Keratinocyte (primary cell): ENCODE measurements around the gene TENT4A. TPM values are rescaled to one million over a fixed set of nuclear protein-coding genes. Genes with fewer than 3 reads are reported as not detected.

Experiments used
- DNase-seq: peaks from one replicate; pipeline ENCODE4 v3.0.0-alpha.2; 2011; ENCODE audit warnings: low read depth, missing footprints, low spot score
- FAIRE-seq: peaks from 2 replicates; lab custom pipeline; 2011; peaks lifted over from hg19 to GRCh38; lab: Jason Lieb, UNC
- H2AFZ ChIP-seq: 2 replicates; pipeline ENCODE4 v1.6.0; 2012; ENCODE audit warnings: low read length, control low read depth, inconsistent platforms; ENCODE audit not compliant: control insufficient read depth
- H3K27ac ChIP-seq: 2 replicates; pipeline ENCODE4 v1.5.1; 2011; ENCODE audit warnings: low read length; ENCODE audit not compliant: control insufficient read depth, insufficient read depth
- H3K27me3 ChIP-seq: 3 replicates; pipeline ENCODE4 v1.6.0; 2011; ENCODE audit warnings: low read length; ENCODE audit not compliant: control insufficient read depth, insufficient read depth; ENCODE audit errors: extremely low read depth
- H3K36me3 ChIP-seq, 2 experiments: 2 replicates in 1 of 2; 3 replicates in 1 of 2; pipeline ENCODE4 v1.5.1; 2011; ENCODE audit warnings: low read length in 2 of 2, mild to moderate bottlenecking in 1 of 2; ENCODE audit not compliant: control insufficient read depth in 2 of 2, insufficient read depth in 2 of 2; ENCODE audit errors: extremely low read depth in 1 of 2
- H3K4me1 ChIP-seq: 3 replicates; pipeline ENCODE4 v1.5.1; 2011; ENCODE audit warnings: low read length; ENCODE audit not compliant: control insufficient read depth, insufficient read depth; ENCODE audit errors: extremely low read depth
- H3K4me2 ChIP-seq: 3 replicates; pipeline ENCODE4 v1.6.0; 2011; ENCODE audit warnings: low read depth, low read length; ENCODE audit not compliant: control insufficient read depth, insufficient read depth; ENCODE audit errors: extremely low read depth
- H3K4me3 ChIP-seq, 3 experiments: fragments of 200-600 bp in 1 of 3; sonication (generic) in 1 of 3; 2 replicates in 2 of 3; 3 replicates in 1 of 3; pipeline ENCODE4 v1.5.1; 2011 to 2016; ENCODE audit warnings: low read length in 3 of 3, mild to moderate bottlenecking in 3 of 3, control low read depth in 2 of 3, inconsistent platforms in 1 of 3, low read depth in 1 of 3, mixed read lengths in 1 of 3, mixed run types in 1 of 3, moderate library complexity in 1 of 3; ENCODE audit not compliant: control insufficient read depth in 2 of 3, insufficient read depth in 2 of 3; ENCODE audit errors: extremely low read depth in 1 of 3
- H3K79me2 ChIP-seq: 2 replicates; pipeline ENCODE4 v1.6.0; 2012; ENCODE audit warnings: low read length; ENCODE audit not compliant: control insufficient read depth, insufficient read depth
- H3K9ac ChIP-seq: 3 replicates; pipeline ENCODE4 v1.6.0; 2011; ENCODE audit warnings: low read length; ENCODE audit not compliant: control insufficient read depth, insufficient read depth; ENCODE audit errors: extremely low read depth
- H3K9me1 ChIP-seq: 3 replicates; pipeline ENCODE4 v1.6.0; 2011; ENCODE audit warnings: low read length; ENCODE audit not compliant: control insufficient read depth, insufficient read depth; ENCODE audit errors: extremely low read depth
- H3K9me3 ChIP-seq: 2 replicates; pipeline ENCODE4 v1.5.1; 2012; ENCODE audit warnings: low read depth, low read length; ENCODE audit not compliant: control insufficient read depth
- H4K20me1 ChIP-seq: 3 replicates; pipeline ENCODE4 v1.6.0; 2011; ENCODE audit warnings: low read length; ENCODE audit not compliant: control insufficient read depth, insufficient read depth; ENCODE audit errors: extremely low read depth
- CTCF ChIP-seq, 3 experiments: IDR thresholded peaks in 1 of 3; conservative IDR thresholded peaks in 1 of 3; optimal IDR thresholded peaks in 1 of 3; 2 replicates in 2 of 3; 3 replicates in 1 of 3; pipeline versions ENCODE3 to v1.5.1; 2011; ENCODE audit warnings: low read length in 3 of 3, mild to moderate bottlenecking in 3 of 3, moderate library complexity in 2 of 3, control low read depth in 1 of 3, inconsistent platforms in 1 of 3; ENCODE audit not compliant: insufficient read depth in 2 of 3; ENCODE audit errors: extremely low read depth in 1 of 3
- EZH2 ChIP-seq: IDR thresholded peaks from one replicate; pipeline ENCODE4 v1.6.1; 2012; ENCODE audit warnings: inconsistent platforms, mild to moderate bottlenecking, low read length, moderate library complexity
- dilution Hi-C: fragments of 300-500 bp; cut with MboI; formaldehyde crosslinking; loops from one replicate; pipeline ENCODE4 v1.7.0; 2020; ENCODE audit warnings: low sequenced_read_pairs; ENCODE audit not compliant: extremely low pct_ligation_motif_present
- polyA plus RNA-seq, 5 experiments: library from polyadenylated mRNA; depleted of rRNA in 3 of 5; stranded (reverse) in 3 of 5; stranded (forward) in 1 of 5; unstranded in 1 of 5; fragments of >200 nt; gene quantifications; 1 replicate in 1 of 5; 2 replicates in 3 of 5; 3 replicates in 1 of 5; pipeline versions ENCODE4 v1.2.1 to v1.2.3, GENCODE V29; 2011 to 2012; ENCODE audit warnings: missing spikeins in 2 of 5, low read depth in 1 of 5, low replicate concordance in 1 of 5

TENT4A gene
- polyA plus RNA-seq, 1 donor (not counting 4 experiments of a cell fraction or from before 2014, with no cell fraction given) = 5.9 TPM

- H3K9me3 ChIP-seq = peaks cover 3% of the 10 kb centered on the region
- no peaks in the 10 kb centered on the region for H3K27me3 ChIP-seq
- no peaks in the 10 kb centered on the region for H3K36me3 ChIP-seq
- H4K20me1 ChIP-seq = no peaks in the 10 kb centered on the region
- H3K9me1 ChIP-seq = no peaks in the 10 kb centered on the region
- FAIRE-seq = no peak
- H3K9ac ChIP-seq = no peak overlapping the region
- no peak overlapping the region for H3K4me3 ChIP-seq
- H3K4me1 ChIP-seq = no peaks in the 10 kb centered on the region
- no peak overlapping the region for H3K4me2 ChIP-seq
- dilution Hi-C loops = no loop called here
- DNase-seq = no peak
- no peak overlapping the region for H2AFZ ChIP-seq
- H3K79me2 ChIP-seq = no peaks in the 10 kb centered on the region
- no peak overlapping the region for H3K27ac ChIP-seq
- TF ChIP-seq EZH2 (no peak), CTCF (optimal IDR thresholded peaks at IDR 0.05 in 1 of 3, IDR thresholded peaks at IDR 0.05 in 1 of 3, conservative IDR thresholded peaks at IDR 0.05 in 1 of 3; ENCODE audit: extremely low read depth in 1 of 3, insufficient read depth in 2 of 3, low read length in 3 of 3) (no peak)
These were observed 71.2 kb downstream of the TENT4A start for GRCh38 chr5:6784481-6784880.

- Histone ChIP-seq H3K36me3 (no peaks in the 10 kb centered on the region), H3K79me2 (no peaks in the 10 kb centered on the region), H3K9me3 (peaks cover 3% of the 10 kb centered on the region), H3K9ac (no peak overlapping the region), H3K27me3 (no peaks in the 10 kb centered on the region), H4K20me1 (no peaks in the 10 kb centered on the region), H3K9me1 (no peaks in the 10 kb centered on the region), H3K4me1 (no peaks in the 10 kb centered on the region), H3K4me3 (no peak overlapping the region), H2AFZ (no peak overlapping the region), H3K27ac (no peak overlapping the region), H3K4me2 (no peak overlapping the region)
- FAIRE-seq (no peak), DNase-seq (no peak)
- dilution Hi-C loops = no loop called here
- no peak for TF ChIP-seq EZH2
- no peak for TF ChIP-seq CTCF (optimal IDR thresholded peaks at IDR 0.05 in 1 of 3, IDR thresholded peaks at IDR 0.05 in 1 of 3, conservative IDR thresholded peaks at IDR 0.05 in 1 of 3; ENCODE audit: extremely low read depth in 1 of 3, insufficient read depth in 2 of 3, low read length in 3 of 3)
These were observed 72.1 kb downstream of the TENT4A start for GRCh38 chr5:6785161-6785860.
